Peyer's patch (tissue), 4 donors: ENCODE data around the gene TMEM178B.

Experiments
- CTCF ChIP-seq, 6 experiments: fragments of 450-650 bp in 4 of 6; fragments of 200-600 bp in 2 of 6; sonication (generic) in 1 of 6; IDR thresholded peaks; one replicate each; pipeline ENCODE4 v1.5.1; 2017 to 2019; ENCODE audit warnings: antibody characterized with exemption in 6 of 6, mild to moderate bottlenecking in 3 of 6, moderate library complexity in 1 of 6
- POLR2A ChIP-seq, 2 donors: fragments of 450-650 bp; IDR thresholded peaks; one replicate each; pipeline ENCODE4 v1.5.1; 2017; ENCODE audit warnings: antibody characterized with exemption in 2 of 2, mild to moderate bottlenecking in 2 of 2, moderate library complexity in 2 of 2

GRCh38 chr7:141511676-141512396, 438.0 kb downstream of the TMEM178B start:
- TF ChIP-seq CTCF (IDR thresholded peaks at IDR 0.05) (no peak), POLR2A (IDR thresholded peaks at IDR 0.05) (no peak)
